GM18511 (cell line): ENCODE data around the gene SMIM38.

ENCODE experiments used
- ATAC-seq: cut with Tn5 transposase; IDR thresholded peaks from one replicate; pipeline ENCODE4 v1.9.1; 2021; ENCODE audit warnings: mild to moderate bottlenecking, moderate library complexity; ENCODE audit not compliant: unreplicated experiment

SMIM38 gene

GRCh38 chr11:69174841-69175240 is 19.1 kb downstream of the SMIM38 start:
- ATAC-seq: no peak

- no peak for ATAC-seq
Observed at GRCh38 chr11:69178819-69179482, 23.2 kb downstream of the SMIM38 start.

GRCh38 chr11:69180226-69180625 is 24.5 kb downstream of the SMIM38 start:
- ATAC-seq: no peak

GRCh38 chr11:69180726-69181125 is 25.0 kb downstream of the SMIM38 start:
- ATAC-seq: no peak

GRCh38 chr11:69183613-69184012 is 27.9 kb downstream of the SMIM38 start:
- ATAC-seq: no peak

GRCh38 chr11:69186316-69187260 is 30.9 kb downstream of the SMIM38 start:
- ATAC-seq: no peak

- ATAC-seq: no peak
Observed at GRCh38 chr11:69187540-69188065, 31.9 kb downstream of the SMIM38 start.

GRCh38 chr11:69189059-69189458 is 33.3 kb downstream of the SMIM38 start:
- ATAC-seq: no peak

- no peak for ATAC-seq
Observed at GRCh38 chr11:69190796-69191536, 35.2 kb downstream of the SMIM38 start.

GRCh38 chr11:69192301-69192721 is 36.6 kb downstream of the SMIM38 start:
- ATAC-seq: no peak

GRCh38 chr11:69193151-69193550 is 37.4 kb downstream of the SMIM38 start:
- ATAC-seq: no peak

GRCh38 chr11:69193629-69194028 is 37.9 kb downstream of the SMIM38 start:
- ATAC-seq: no peak

GRCh38 chr11:69194396-69194795 is 38.7 kb downstream of the SMIM38 start:
- no peak for ATAC-seq

- no peak for ATAC-seq
Observed at GRCh38 chr11:69194956-69195355, 39.2 kb downstream of the SMIM38 start.

GRCh38 chr11:69195824-69196782 is 40.4 kb downstream of the SMIM38 start:
- ATAC-seq: no peak

GRCh38 chr11:69196783-69197169 is 41.0 kb downstream of the SMIM38 start:
- ATAC-seq: no peak

- ATAC-seq: no peak
Observed at GRCh38 chr11:69198891-69199582, 43.3 kb downstream of the SMIM38 start.

GRCh38 chr11:69199583-69200315 is 44.0 kb downstream of the SMIM38 start:
- no peak for ATAC-seq
